GM19463 (cell line): Measurements from ENCODE around the gene ARHGEF12.

Source experiments
- ATAC-seq: cut with Tn5 transposase; IDR thresholded peaks from one replicate; pipeline ENCODE4 v1.9.1; 2021; ENCODE audit warnings: mild to moderate bottlenecking, moderate library complexity; ENCODE audit not compliant: unreplicated experiment

The ARHGEF12 gene

DNA sequence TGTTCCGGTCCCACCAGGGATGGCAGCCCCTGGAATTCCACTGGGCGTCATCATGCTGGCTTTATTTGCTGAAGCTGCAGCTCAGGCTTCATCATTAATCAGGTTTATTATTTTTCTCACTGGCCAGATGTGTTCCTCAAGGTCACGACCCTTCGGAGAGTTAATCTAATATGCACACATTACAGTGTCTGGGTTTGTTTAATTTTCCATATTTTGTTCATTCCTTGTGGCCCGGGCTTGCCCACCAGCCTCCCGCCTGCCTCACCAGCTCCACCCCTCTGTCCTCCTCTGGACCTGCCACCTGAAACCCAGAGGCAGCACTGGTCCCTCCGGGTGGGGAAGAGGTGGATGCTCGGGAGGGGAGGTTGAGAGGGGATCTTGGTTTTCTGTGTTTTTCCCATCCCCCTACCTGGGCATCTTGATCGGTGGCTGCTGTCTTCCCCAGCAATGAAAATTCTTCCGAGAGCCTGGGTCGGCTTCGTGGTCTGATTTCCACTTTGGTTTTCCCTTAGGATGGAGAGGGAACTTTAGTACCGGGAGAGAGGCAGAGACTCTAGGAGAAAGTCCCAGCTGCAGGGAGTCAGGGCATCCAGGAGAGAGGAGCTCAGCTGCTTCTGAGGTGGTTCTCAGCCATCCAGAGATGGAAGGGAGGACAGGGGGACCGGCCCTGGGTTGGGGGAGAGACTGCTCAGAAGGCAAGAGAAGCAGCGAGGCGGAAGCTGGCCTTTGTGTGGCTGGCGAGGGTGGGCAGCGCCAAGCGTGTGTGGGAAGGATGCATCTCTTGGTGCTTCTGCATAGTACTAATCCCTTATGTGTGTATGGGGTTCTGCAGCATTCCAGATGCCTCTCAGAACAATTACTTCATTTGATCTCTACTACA, 177.5 kb downstream of the ARHGEF12 start:
- no peak for ATAC-seq

DNA sequence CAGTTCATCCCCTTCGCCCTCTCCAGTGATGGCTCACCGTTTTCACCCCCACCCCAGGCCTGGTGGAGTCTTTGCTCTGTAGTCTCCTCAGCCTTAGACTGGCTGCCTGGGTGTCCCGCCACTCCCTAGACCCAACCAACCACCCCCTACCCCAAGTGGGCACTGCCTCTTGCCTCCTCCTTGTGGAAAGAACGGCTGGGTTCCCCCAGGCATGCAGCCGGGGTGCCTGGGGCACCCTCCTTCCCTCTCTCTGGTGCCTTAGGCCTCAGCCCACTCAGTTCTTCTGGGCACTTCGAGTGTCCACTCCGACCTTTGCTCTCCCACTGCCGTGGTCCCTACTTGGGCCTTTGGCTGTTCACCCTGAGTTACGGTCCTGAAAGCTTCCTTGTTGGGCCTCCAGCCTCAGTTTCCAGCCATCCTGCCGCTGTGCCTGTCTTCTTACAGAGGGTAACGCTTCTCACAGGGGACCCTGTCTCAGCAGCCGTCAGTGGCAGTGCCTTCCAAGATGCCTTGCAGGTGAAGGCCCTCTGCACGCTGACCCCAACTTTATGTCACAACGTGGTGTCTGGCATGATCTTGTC, 178.4 kb downstream of the ARHGEF12 start:
- no peak for ATAC-seq

GRCh38 chr11:120515186-120515723, 179.0 kb downstream of the ARHGEF12 start:
- ATAC-seq = no peak

DNA sequence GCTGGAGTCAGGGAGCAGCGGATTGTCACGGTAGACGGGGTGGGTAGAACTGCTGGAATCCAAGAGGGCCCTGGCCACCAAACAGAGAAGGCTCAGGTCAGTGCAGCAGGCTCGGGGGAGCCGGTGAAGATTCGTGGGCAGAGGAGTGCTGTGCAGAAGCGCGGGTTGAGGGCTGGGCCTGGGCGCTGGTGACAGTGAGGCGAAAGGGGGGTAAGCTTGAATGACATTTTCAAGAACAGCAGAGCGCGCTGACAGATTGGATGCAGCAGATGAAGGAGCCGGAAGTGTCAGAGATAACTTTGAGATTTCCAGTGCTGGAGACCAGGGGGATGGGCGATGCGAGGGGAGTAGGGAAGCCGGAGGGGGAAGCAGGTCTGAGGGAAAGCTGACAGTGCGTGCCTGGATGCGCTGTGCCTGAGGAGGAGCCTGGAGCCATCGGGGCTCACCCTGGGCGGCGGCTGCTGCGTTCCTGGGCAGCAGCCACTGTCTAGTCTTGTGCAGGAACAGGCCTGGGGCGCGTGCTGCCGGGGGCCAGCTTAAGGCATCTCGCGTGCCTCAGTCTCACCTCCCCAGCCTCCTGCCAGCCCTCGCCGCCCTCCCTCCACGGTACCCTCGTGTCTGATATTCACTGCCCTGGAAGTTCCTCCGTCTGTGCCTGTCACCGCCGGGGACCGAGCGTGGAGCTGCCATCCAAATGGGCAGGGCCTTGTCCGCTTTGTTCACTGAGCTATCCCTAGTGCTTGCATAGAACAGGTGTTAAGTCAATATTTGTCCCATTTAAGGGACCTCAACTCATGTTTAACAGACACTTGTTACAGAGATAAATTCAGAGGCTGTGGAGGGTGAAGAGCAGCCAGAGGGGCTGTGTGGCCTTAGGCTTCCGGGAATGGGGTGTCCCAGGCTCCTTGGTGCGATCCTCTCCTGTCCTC, 180.5 kb downstream of the ARHGEF12 start:
- ATAC-seq = no peak

DNA sequence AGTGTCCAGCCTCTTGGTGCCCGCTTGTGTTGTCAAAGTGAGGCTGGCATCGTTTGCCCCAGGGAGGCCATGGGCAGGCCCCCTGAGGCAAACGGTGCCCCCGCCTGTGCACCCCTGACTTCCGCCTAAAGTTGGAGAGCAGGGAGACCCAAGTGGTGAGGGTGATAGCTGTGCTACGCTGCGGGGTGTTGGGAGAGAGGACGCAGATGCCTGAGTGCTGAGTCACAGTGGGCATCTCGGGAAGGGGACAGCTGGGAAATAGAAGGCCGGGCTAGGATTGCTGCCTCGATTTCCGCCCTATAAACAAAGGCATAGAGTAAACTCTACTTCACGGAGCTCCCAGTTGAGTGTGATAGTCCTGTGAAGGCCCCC, 181.2 kb downstream of the ARHGEF12 start:
- no peak for ATAC-seq

GRCh38 chr11:120517801-120518291, 181.6 kb downstream of the ARHGEF12 start:
- ATAC-seq = no peak

GRCh38 chr11:120518356-120518755, 182.1 kb downstream of the ARHGEF12 start:
- ATAC-seq = no peak

DNA sequence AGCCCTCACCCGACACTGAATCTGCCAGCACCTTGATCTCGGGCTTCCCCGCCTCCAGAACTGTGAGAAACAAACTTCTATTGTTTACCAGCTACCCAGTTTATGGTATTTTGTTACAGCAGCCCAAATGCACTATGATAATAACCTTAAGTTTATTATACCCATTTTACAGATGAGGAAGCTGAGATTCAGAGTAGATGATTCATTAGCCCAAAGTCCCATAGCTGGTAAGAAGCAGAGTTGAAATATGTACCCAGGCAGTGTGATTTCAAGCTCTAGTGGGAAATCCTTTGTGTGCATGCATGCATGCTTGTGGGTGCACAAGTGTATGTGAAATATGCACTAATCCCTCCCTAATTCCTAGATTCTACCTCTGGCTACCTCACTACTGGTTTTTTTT, 183.3 kb downstream of the ARHGEF12 start:
- ATAC-seq = no peak

DNA sequence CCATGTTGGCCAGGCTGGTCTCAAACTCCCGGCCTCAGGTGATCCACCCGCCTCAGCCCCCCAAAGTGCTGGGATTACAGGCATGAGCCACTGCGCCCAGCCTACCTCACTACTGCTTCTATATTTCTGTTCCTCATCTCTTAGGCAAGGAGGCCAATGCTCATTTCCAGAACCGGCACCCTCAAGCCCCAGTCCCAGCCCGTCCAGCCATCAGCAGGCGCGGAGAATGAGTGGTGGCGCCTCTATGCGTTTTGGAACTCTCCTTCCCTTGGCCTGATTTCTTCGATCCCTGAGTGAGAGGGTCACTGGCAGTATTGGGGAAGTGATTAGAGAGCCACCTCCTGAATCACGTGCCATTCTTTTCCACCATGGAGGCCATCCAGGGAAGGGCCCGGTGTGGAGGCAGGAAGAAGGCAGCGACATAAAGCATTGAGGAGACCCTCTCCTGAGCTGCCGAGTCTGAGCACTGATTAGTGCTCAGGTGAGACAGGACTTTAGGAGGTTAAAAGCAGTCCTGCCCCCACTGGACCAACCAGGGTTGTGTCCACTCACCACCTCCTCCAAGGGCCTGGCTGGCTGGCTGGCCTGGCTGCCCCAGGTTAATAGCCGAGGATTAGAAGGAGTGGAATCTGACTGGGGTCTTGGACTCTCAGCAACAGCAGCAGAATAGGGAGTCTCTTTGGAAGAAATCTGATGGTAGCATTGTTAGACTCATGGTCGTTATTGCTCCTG, 184.0 kb downstream of the ARHGEF12 start:
- no peak for ATAC-seq

DNA sequence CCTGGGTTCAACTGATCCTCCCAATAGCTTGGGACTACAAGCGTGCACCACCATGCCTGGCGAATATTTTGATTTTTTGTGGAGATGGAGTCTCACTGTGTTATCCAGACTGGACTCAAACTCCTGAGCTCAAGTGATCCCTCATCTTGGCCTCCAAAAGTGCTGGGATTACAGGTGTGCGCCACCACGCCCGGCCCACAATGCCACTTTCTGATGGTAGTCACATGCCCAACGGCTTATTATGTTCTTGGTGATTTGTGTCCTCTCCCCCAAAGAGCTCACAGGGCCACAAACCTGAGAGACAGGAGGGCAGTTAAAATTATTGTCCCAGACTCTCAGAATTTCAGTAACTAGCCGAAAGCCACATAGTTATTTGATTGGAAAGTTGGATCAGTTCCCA, 185.0 kb downstream of the ARHGEF12 start:
- ATAC-seq = no peak

DNA sequence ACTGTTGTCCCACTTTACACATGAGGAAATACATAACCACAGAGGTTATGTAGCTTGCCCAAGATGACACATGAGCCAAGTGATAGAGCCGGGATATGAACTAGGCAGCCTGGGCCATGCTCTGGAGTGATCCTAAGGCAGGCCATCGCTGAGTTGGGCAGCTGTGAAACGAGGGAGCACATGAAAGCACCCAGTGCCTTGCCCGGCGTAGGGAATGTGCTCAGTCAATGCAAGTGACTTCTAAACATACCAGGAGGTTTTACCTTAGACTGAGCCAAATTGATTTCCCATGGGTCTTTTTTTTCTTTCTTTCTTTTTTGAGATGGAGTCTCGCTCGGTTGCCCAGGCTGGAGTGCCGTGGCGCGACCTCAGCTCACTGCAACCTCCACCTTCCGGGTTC, 185.8 kb downstream of the ARHGEF12 start:
- no peak for ATAC-seq

DNA sequence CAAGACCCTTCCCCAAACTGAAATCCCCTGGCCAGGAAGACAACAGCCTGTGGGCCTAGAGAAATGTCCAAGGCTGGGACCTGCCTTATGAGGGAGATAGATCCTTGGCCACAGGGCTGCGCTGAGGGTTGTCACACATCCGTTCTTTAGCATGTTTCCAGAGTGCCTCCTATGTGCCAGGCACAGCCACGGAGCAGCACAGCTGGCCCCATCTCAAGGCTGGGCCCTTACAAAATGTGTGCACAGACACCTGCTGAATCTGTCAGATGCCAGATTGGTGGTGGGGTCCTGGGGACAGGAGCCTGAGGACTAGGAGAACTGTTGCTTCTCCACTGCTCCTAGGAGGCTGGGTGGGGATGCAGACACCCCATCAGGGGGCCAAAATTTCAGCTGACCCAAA, 186.5 kb downstream of the ARHGEF12 start:
- no peak for ATAC-seq

DNA sequence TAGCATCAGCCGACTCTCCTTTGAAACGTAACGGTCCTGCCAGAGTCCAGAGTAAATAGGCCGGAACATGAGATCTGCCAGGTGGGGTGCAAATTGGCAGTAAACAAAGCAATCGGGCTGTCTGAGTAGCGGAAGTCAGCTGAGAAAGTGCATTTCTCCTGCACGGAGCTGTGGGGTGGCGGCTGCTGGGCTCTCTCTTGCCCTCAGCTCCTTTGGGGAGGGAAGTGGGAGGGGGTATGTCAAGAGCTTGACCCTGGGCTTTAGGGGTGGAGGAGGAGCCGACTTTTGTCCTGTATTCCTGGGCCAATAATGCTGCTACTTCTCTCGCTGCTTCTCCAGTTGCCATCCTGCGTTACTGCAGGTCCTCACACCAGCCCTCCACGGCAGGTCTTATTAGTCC, 187.0 kb downstream of the ARHGEF12 start:
- ATAC-seq = no peak

GRCh38 chr11:120524536-120525085, 188.4 kb downstream of the ARHGEF12 start:
- ATAC-seq = no peak

DNA sequence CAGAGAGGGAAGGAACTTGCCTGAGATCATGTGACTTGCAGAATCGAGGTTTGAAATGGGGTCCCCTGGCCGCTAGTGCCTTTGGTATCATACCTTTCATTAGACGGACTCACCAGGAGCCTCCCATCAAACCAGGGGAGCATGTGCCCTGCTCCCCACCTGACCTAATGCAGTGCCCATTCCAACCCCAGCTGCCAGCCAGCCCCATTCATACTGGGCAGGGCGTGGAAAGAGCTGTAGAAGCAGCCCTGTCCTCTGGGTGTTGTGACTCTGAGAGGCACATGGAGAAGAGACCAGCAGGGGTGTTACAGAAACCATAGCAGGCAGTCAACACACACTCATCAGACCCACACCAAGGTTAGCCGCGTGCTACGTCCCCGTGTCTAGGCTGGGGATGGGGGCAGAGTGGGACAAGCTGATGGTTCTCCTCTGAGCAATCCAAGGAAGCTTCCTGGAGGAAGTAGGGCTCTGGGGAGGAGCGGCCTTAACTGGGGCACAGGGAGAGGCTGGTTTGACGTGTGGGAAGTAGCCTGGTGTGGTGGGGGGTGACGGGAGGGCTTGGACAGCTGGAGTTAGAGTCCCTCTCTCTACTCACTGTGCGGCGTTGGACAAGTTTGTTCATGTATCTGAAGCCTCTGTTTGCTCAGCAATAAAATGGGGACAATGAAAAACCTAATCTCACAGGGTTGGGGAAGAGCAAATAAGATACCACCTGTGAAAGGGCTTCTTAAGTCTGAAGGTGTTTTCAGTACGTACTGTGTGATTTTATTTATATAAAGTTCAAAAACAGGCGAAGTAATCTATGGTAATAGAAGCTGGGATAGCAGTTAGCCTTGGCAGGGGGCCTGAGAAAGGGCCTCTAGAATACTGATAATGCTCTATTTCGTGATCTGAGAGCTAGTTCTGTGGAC, 189.3 kb downstream of the ARHGEF12 start:
- no peak for ATAC-seq

DNA sequence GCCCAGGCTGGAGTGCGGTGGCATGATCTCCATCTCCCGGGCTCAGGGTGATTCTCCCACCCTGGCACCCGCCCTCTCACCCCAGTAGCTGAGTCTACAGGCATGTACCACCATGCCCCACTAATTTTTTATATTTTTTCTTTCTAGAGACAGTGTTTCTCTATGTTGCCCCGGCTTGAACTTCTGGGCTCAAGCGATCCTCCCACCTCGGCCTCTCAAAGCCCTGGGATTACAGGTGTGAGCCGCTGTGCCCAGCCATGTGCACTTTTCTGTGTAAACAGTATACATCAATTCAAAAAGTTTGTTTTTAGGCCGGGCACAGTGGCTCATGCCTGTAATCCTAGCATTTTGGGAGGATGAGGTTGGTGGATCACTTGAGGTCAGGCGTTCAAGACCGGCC, 190.0 kb downstream of the ARHGEF12 start:
- no peak for ATAC-seq

- no peak for ATAC-seq
Observed at GRCh38 chr11:120527111-120527761, 191.0 kb downstream of the ARHGEF12 start.

DNA sequence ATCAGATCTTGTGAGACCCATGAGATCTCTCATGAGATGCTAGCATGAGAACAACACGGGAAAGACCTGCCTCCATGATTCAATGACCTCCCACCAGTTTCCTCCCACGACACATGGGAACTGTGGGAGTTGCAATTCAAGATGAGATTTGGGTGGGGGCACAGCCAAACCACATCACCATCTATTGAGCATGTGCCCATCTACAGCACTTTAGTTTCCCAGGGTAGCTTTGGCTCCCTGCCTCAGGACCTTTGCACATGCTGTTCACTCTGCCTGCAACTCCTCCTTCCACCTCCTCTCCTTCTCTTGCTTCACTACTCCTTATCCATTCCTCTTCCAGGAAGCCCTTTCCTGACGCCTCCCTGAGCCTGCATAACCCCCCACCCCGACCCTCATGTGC, 192.5 kb downstream of the ARHGEF12 start:
- ATAC-seq = no peak

DNA sequence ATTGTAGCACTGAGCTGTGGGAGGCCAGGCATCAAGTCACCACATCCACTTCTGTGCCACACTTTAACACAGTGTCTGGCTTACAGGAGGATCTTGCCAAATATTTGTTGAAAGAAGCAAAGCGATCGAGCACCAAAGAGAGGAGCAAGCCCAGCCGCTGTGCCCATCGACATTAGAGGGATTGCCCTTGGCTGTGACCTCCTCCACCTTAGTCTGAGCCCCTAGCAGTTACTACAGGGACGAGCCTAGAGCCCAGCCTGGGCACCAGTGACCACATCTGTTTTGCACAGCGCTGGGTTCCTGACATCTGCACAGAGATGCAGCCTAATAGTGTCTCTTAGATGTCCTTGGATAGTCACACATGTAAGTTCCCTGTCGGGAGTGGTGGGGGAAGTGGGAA, 193.0 kb downstream of the ARHGEF12 start:
- no peak for ATAC-seq
